ENCODE results near the gene TMEM41B.
"Not testable (repeated sequence)": the region's sequence is repeated elsewhere in the genome, so short reads cannot be mapped to it uniquely, and the experiment has no call there.

Gene TMEM41B

DNA sequence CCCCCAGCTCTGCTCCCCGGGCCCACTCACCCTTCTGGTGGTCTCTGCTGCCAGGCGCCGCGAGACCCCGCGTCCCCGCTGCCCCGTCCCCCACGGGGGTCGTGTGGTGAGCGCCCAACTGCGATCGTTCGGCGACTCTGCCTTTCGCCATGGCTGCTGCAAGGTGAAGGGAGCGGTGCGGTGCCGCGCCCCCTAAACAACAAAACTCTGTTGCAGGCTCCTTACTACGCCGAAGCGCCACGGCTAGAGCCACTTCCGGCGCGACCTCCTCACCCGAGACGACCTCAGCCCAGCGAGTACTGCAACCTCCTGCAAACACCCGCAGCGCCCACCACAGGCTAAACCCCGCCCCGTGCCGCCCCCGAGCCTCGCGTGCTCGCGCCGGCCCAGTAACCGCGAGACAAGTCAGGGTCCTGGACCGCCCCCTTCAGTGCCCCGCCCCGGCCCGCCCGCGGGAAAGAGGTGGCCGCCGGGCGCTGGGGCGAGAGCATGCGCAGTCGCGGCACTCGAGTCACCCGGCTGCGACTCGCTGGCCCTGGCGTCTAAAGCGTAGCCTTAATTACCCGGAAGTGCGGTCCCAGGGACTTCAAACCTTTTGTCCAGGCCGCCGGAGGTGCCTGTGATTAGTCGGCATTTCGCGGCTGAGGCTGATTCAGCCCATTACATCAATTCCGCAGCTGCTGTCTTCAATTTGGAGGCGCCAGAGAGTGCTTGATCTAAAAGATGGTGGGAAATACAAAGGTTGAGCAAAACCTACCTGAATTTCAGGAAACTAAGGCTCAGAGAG lies at the start of gene TMEM41B:
Gene TMEM41B (minus strand): TSS at position 303 of the 787 bp plus-strand sequence. CDS start 152 bp downstream, at position 151.
- Histone ChIP-seq H3K4me3 (peak within 1 kb of the TSS; percentile 94), H3K4me1 (peaks cover 35% of the 10 kb centered on the region), H3K9me3 (no peaks in the 10 kb centered on the region), H3K27me3 (ENCODE audit: low read depth) (no peaks in the 10 kb centered on the region), H3K36me3 (replicated peaks) (no peaks in the 10 kb centered on the region)
- in situ Hi-C loops (cut with MboI; ENCODE audit: low sequenced_read_pairs), result loop anchor here (5.0 kb wide), 1 partner anchor 73 kb away; no protein-coding TSS in a partner anchor
- DNase-seq (ENCODE audit: low spot score in 2 of 2), result peak; percentile 99 to 100

DNA sequence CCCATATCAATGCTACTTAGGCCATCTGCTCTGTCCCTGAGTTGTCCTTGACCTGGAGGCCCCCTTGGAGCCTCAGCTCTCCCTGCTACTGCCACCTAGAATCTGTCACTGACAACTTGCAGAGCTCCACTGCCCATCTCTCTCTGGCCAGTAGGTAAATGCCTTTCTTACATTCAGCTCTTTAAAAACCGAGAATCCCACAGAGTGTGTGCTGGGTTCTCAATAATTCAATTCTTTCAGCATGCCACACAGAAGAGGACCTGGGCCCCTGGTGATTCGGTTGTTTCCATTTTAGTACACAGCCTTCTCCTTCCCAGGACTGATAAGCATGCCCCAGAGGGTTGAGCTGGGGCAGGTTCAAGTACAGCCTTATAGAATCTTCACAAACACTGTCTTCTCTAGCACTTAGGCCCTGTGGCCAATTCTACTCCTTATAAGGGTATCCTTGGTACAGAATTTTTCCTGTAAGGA lies 48.0 kb upstream of the TMEM41B start:
- no peaks in the 10 kb centered on the region for H3K9me3 ChIP-seq
- in situ Hi-C loops (cut with MboI; ENCODE audit: low sequenced_read_pairs), result no loop called here
- no peak for DNase-seq (ENCODE audit: low spot score in 2 of 2)
- H3K4me3 ChIP-seq, result no peak overlapping the region
- H3K27me3 ChIP-seq (ENCODE audit: low read depth), result no peaks in the 10 kb centered on the region
- peaks cover 17% of the 10 kb centered on the region for H3K4me1 ChIP-seq
- no peaks in the 10 kb centered on the region for H3K36me3 ChIP-seq (replicated peaks)

GRCh38 chr11:9360862-9361622 lies 46.6 kb upstream of the TMEM41B start:
- H3K4me1 ChIP-seq, result peaks cover 17% of the 10 kb centered on the region
- in situ Hi-C loops (cut with MboI; ENCODE audit: low sequenced_read_pairs); H3K36me3 ChIP-seq (replicated peaks); H3K27me3 ChIP-seq (ENCODE audit: low read depth); DNase-seq (ENCODE audit: low spot score in 2 of 2); H3K4me3 ChIP-seq; H3K9me3 ChIP-seq: not testable (repeated sequence)

DNA sequence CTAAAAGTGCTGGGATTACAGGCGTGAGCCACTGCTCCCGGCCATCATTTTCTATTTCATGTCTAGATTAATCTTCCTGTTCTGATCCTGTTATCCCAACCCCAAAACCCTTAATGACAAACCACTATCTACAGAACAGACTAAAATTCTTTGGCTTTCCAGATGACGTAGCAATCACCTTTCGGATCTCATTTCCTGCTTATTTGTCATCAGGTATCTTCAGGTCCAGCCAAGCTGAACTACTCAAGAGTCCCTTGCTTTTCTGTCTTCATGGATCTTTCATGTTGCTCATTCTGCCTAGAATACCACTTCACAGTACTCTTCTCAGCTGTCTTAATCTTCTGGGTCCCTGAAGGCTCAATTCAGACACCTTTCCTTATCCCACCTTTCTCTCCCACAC lies 42.6 kb upstream of the TMEM41B start:
- in situ Hi-C loops (cut with MboI; ENCODE audit: low sequenced_read_pairs), result no loop called here
- peaks cover 5% of the 10 kb centered on the region; the same call in 1 of the 2 replicates for H3K4me1 ChIP-seq
- no peaks in the 10 kb centered on the region for H3K27me3 ChIP-seq (ENCODE audit: low read depth)
- DNase-seq (ENCODE audit: low spot score in 2 of 2), result no peak
- H3K4me3 ChIP-seq, result no peak overlapping the region
- H3K36me3 ChIP-seq (replicated peaks), result no peaks in the 10 kb centered on the region
- H3K9me3 ChIP-seq, result no peaks in the 10 kb centered on the region

DNA sequence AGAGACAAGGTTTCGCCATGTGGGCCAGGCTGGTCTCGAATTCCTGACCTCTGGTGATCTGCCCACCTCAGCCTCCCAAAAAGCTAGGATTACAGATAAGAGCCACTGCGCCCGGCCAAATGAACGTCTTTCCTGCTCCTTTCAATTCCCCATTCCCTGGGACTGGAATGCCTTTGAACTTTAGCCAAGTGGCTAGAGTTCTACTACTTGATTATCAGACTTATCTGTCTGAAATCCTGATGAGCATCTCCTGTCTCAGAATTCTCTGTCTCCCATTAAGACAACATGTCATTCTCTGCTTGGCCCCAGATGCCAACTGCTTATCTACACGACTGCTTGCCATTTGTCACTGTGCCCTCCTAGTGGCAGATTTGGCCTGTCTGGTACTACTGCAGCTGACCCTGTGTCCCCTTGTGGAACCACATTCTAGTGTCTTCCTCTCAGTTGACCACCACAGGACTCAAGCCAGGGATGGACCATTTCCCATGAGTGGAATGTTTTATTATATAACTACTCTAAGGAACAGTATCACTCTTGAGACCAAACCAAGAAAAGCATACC lies 37.0 kb upstream of the TMEM41B start:
- DNase-seq (ENCODE audit: low spot score in 2 of 2), result no peak
- in situ Hi-C loops (cut with MboI; ENCODE audit: low sequenced_read_pairs), result no loop called here
- Histone ChIP-seq H3K4me1 (no peaks in the 10 kb centered on the region), H3K27me3 (ENCODE audit: low read depth) (no peaks in the 10 kb centered on the region), H3K36me3 (replicated peaks) (no peaks in the 10 kb centered on the region), H3K9me3 (no peaks in the 10 kb centered on the region), H3K4me3 (no peak overlapping the region)

DNA sequence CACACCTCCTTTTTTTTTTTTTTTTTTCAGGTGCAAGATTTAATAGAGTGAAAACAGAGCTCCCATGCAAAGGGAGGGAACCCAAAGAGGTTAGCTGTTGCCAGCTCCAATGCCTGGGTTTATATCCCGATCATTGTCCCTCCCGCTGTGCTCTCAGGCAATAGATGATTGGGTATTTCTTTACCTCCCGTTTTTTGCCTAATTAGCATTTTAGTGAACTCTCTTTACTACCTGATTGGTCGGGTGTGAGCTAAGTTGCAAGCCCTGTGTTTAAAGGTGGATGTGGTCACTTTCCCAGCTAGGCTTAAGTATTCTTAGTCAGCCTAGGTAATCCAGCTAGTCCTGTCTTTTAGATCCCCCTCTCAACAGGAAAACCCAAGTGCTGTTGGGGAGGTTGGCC lies 33.4 kb upstream of the TMEM41B start:
- DNase-seq (ENCODE audit: low spot score in 2 of 2); H3K4me1 ChIP-seq; H3K36me3 ChIP-seq (replicated peaks); H3K9me3 ChIP-seq; in situ Hi-C loops (cut with MboI; ENCODE audit: low sequenced_read_pairs); H3K4me3 ChIP-seq; H3K27me3 ChIP-seq (ENCODE audit: low read depth): not testable (repeated sequence)

GRCh38 chr11:9347100-9347499 lies 32.7 kb upstream of the TMEM41B start:
- DNase-seq (ENCODE audit: low spot score in 2 of 2), result no peak
- in situ Hi-C loops (cut with MboI; ENCODE audit: low sequenced_read_pairs), result no loop called here
- no peak overlapping the region for H3K4me3 ChIP-seq
- no peaks in the 10 kb centered on the region for H3K9me3 ChIP-seq
- no peaks in the 10 kb centered on the region for H3K4me1 ChIP-seq
- no peaks in the 10 kb centered on the region for H3K27me3 ChIP-seq (ENCODE audit: low read depth)
- no peaks in the 10 kb centered on the region for H3K36me3 ChIP-seq (replicated peaks)

DNA sequence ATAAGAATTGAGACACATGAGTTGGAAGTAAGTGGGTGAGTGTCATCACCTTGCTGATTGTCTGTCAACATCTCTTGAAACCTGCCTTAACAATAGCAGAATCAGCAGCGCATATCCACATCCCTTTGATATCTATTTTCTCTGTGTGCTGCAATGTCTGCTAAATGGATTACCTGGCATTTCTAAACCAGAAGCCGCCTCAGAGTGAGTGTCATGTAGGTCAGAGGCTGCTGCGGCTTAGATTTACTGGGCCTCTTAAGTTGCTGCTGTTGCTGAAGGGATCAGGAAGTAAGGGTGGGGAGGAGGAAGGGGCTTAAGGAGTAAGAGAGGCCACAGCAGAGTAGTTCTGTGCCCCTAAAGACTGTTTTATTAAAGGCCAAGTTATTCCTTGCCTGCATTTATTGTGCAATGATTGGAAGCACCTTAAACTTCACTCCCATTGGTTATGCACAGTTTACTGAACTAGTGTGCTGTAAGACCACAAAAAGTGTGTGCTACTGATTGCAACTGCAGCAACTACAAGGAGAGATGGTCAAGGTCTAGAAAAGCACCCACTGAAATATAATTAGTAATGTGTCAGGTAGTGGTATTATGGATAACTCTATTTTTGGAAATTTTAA lies 29.8 kb upstream of the TMEM41B start:
- peaks cover 3% of the 10 kb centered on the region; the same call in 1 of the 2 replicates for H3K4me1 ChIP-seq
- DNase-seq (ENCODE audit: low spot score in 2 of 2), result no peak
- in situ Hi-C loops (cut with MboI; ENCODE audit: low sequenced_read_pairs), result no loop called here

GRCh38 chr11:9341638-9342178 lies 27.3 kb upstream of the TMEM41B start:
- DNase-seq (ENCODE audit: low spot score in 2 of 2), result no peak
- in situ Hi-C loops (cut with MboI; ENCODE audit: low sequenced_read_pairs), result no loop called here
- H3K9me3 ChIP-seq, result no peaks in the 10 kb centered on the region
- H3K36me3 ChIP-seq (replicated peaks), result no peaks in the 10 kb centered on the region
- no peaks in the 10 kb centered on the region for H3K27me3 ChIP-seq (ENCODE audit: low read depth)
- no peak overlapping the region for H3K4me3 ChIP-seq
- peaks cover 3% of the 10 kb centered on the region; the same call in 1 of the 2 replicates for H3K4me1 ChIP-seq

More for the DNA sequence above, 29.8 kb upstream of the TMEM41B start:
- Histone ChIP-seq H3K9me3 (no peaks in the 10 kb centered on the region), H3K27me3 (ENCODE audit: low read depth) (no peaks in the 10 kb centered on the region), H3K4me3 (no peak overlapping the region), H3K36me3 (replicated peaks) (no peaks in the 10 kb centered on the region)

GRCh38 chr11:9332655-9333054 lies 18.3 kb upstream of the TMEM41B start:
- H3K36me3 ChIP-seq (replicated peaks), result no peaks in the 10 kb centered on the region
- DNase-seq (ENCODE audit: low spot score in 2 of 2), result no peak
- H3K4me1 ChIP-seq, result no peaks in the 10 kb centered on the region
- in situ Hi-C loops (cut with MboI; ENCODE audit: low sequenced_read_pairs), result no loop called here
- no peaks in the 10 kb centered on the region for H3K9me3 ChIP-seq
- no peak overlapping the region for H3K4me3 ChIP-seq
- no peaks in the 10 kb centered on the region for H3K27me3 ChIP-seq (ENCODE audit: low read depth)

- in situ Hi-C loops (cut with MboI; ENCODE audit: low sequenced_read_pairs), result no loop called here
- Histone ChIP-seq H3K4me1 (no peaks in the 10 kb centered on the region), H3K27me3 (ENCODE audit: low read depth) (no peaks in the 10 kb centered on the region), H3K4me3 (no peak overlapping the region), H3K9me3 (no peaks in the 10 kb centered on the region), H3K36me3 (replicated peaks) (no peaks in the 10 kb centered on the region)
- DNase-seq (ENCODE audit: low spot score in 2 of 2), result no peak
Measured at GRCh38 chr11:9330387-9331384, 16.3 kb upstream of the TMEM41B start.

DNA sequence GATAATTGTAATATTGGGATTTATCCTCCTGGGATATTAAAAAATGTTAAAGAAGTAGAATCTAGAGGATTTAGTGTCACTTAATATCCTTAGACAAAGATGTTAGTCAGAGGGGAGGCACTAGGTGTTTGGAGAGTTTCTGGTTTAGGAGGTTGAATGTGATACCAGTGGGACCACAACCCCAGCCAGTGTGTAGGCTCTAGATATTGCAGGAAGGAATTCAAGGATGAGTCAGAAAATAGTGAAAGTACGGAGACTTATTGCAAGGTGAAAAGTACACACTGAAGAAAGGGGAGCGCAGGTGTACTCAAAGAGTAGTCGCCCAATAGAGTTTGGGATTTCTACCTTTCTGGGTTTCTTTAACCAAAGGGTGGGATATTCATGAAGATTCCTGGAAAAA lies 5.7 kb upstream of the TMEM41B start:
- Histone ChIP-seq H3K4me3 (no peak overlapping the region), H3K4me1 (peaks cover 36% of the 10 kb centered on the region), H3K36me3 (replicated peaks) (no peaks in the 10 kb centered on the region), H3K9me3 (no peaks in the 10 kb centered on the region), H3K27me3 (ENCODE audit: low read depth) (no peaks in the 10 kb centered on the region)
- no peak for DNase-seq (ENCODE audit: low spot score in 2 of 2)
- in situ Hi-C loops (cut with MboI; ENCODE audit: low sequenced_read_pairs), result no loop called here
